ENCODE results near the gene MED16.

The MED16 gene

DNA sequence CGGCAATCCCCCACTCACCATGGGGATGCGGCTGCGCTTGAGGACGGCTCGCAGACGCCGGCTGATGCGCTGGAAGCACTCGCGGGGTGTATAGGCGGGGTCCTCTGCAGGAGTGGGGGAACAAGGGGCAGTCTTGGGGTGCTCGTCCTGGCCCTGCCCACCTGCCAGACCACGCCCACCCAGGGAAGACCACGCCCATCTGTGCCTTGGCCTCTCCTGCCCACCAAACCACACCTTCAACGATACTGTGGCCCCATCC, 7.0 kb upstream of the MED16 start:
- Histone ChIP-seq H3K9ac (ENCODE audit: low read length) (no peak overlapping the region), H3K9me3 (ENCODE audit: insufficient read depth, low read length) (no peaks in the 10 kb centered on the region), H4K20me1 (ENCODE audit: low read depth, low read length) (no peaks in the 10 kb centered on the region), H3K4me3 (ENCODE audit: insufficient read depth, low read length, poor library complexity, severe bottlenecking) (no peak overlapping the region), H3K9me2 (replicated peaks; ENCODE audit: insufficient read depth, low read length) (no peaks in the 10 kb centered on the region), H3K79me2 (ENCODE audit: insufficient read depth, low read length) (no peaks in the 10 kb centered on the region), H2AFZ (ENCODE audit: low read depth, low read length, severe bottlenecking) (no peak overlapping the region), H3K27ac (ENCODE audit: low read depth, low read length) (no peak overlapping the region), H3F3A (ENCODE audit: insufficient read depth) (peaks cover 5% of the 10 kb centered on the region; the same call in 1 of the 2 replicates), H3K27me3 (ENCODE audit: low read length) (no peaks in the 10 kb centered on the region), H3K36me3 (ENCODE audit: low read length) (no peaks in the 10 kb centered on the region), H3K4me2 (ENCODE audit: low read depth, low read length, poor library complexity, severe bottlenecking) (no peak overlapping the region)
- TF ChIP-seq EZH2phosphoT487 (conservative IDR thresholded peaks at IDR 0.05; ENCODE audit: low read length) (no peak), CTCF (IDR thresholded peaks at IDR 0.05; ENCODE audit: insufficient read depth, low read length, poor library complexity, severe bottlenecking) (no peak)

- no peaks in the 10 kb centered on the region for H3K27me3 ChIP-seq (ENCODE audit: low read length)
- H3K36me3 ChIP-seq (ENCODE audit: low read length), result no peaks in the 10 kb centered on the region
- no peak overlapping the region for H3K9ac ChIP-seq (ENCODE audit: low read length)
Observed at GRCh38 chr19:899336-900042, 6.5 kb upstream of the MED16 start.

GRCh38 chr19:898663-899062, 5.7 kb upstream of the MED16 start:
- no peak for TF ChIP-seq EZH2phosphoT487 (conservative IDR thresholded peaks at IDR 0.05; ENCODE audit: low read length)
- no peak for TF ChIP-seq CTCF (IDR thresholded peaks at IDR 0.05; ENCODE audit: insufficient read depth, low read length, poor library complexity, severe bottlenecking)
- H3K9me2 ChIP-seq (replicated peaks; ENCODE audit: insufficient read depth, low read length), result no peaks in the 10 kb centered on the region
- H3K9me3 ChIP-seq (ENCODE audit: insufficient read depth, low read length), result no peaks in the 10 kb centered on the region
- no peaks in the 10 kb centered on the region for H3K36me3 ChIP-seq (ENCODE audit: low read length)
- H3K27ac ChIP-seq (ENCODE audit: low read depth, low read length), result 0 out of 2 replicates have a peak overlapping the region, but pooled peaks have one; percentile 21
- no peaks in the 10 kb centered on the region for H3K79me2 ChIP-seq (ENCODE audit: insufficient read depth, low read length)
- no peak overlapping the region for H3K4me2 ChIP-seq (ENCODE audit: low read depth, low read length, poor library complexity, severe bottlenecking)
- H3K4me3 ChIP-seq (ENCODE audit: insufficient read depth, low read length, poor library complexity, severe bottlenecking), result no peak overlapping the region
- H3K9ac ChIP-seq (ENCODE audit: low read length), result no peak overlapping the region
- no peaks in the 10 kb centered on the region for H3K27me3 ChIP-seq (ENCODE audit: low read length)
- H4K20me1 ChIP-seq (ENCODE audit: low read depth, low read length), result no peaks in the 10 kb centered on the region
- H3F3A ChIP-seq (ENCODE audit: insufficient read depth), result peaks cover 5% of the 10 kb centered on the region; the same call in 1 of the 2 replicates
- H2AFZ ChIP-seq (ENCODE audit: low read depth, low read length, severe bottlenecking), result no peak overlapping the region

More at GRCh38 chr19:899336-900042, 6.5 kb upstream of the MED16 start:
- no peaks in the 10 kb centered on the region for H4K20me1 ChIP-seq (ENCODE audit: low read depth, low read length)
- H3F3A ChIP-seq (ENCODE audit: insufficient read depth), result peaks cover 5% of the 10 kb centered on the region; the same call in 1 of the 2 replicates
- no peak overlapping the region for H3K4me2 ChIP-seq (ENCODE audit: low read depth, low read length, poor library complexity, severe bottlenecking)
- TF ChIP-seq CTCF (IDR thresholded peaks at IDR 0.05; ENCODE audit: insufficient read depth, low read length, poor library complexity, severe bottlenecking) (no peak), EZH2phosphoT487 (conservative IDR thresholded peaks at IDR 0.05; ENCODE audit: low read length) (no peak)
- no peaks in the 10 kb centered on the region for H3K9me2 ChIP-seq (replicated peaks; ENCODE audit: insufficient read depth, low read length)
- no peaks in the 10 kb centered on the region for H3K9me3 ChIP-seq (ENCODE audit: insufficient read depth, low read length)
- H3K4me3 ChIP-seq (ENCODE audit: insufficient read depth, low read length, poor library complexity, severe bottlenecking), result no peak overlapping the region
- no peak overlapping the region for H2AFZ ChIP-seq (ENCODE audit: low read depth, low read length, severe bottlenecking)
- no peak overlapping the region for H3K27ac ChIP-seq (ENCODE audit: low read depth, low read length)
- no peaks in the 10 kb centered on the region for H3K79me2 ChIP-seq (ENCODE audit: insufficient read depth, low read length)
